Fibroblast of villous mesenchyme (primary cell): ENCODE data around the gene PDLIM4. TPM values are rescaled to one million over a fixed set of nuclear protein-coding genes. Genes with fewer than 3 reads are reported as not detected.

Experiments
- DNase-seq: peaks from one replicate; pipeline ENCODE4 v3.0.0-alpha.2; 2010; ENCODE audit warnings: low read depth
- H3K4me3 ChIP-seq: 2 replicates; pipeline ENCODE4 v1.5.1; 2011; ENCODE audit warnings: low read depth, mild to moderate bottlenecking, low read length
- CTCF ChIP-seq: IDR thresholded peaks from 2 replicates; pipeline ENCODE4 v1.5.1; 2012; ENCODE audit warnings: low read depth, mild to moderate bottlenecking, low read length; ENCODE audit not compliant: insufficient read depth
- total RNA-seq: library from RNA; depleted of rRNA; stranded (reverse); fragments of >200 nt; gene quantifications from 2 replicates; pipeline ENCODE4 v1.2.3, GENCODE V29; 2012

Gene PDLIM4
- total RNA-seq, 1 donor = 97.2 TPM

DNA sequence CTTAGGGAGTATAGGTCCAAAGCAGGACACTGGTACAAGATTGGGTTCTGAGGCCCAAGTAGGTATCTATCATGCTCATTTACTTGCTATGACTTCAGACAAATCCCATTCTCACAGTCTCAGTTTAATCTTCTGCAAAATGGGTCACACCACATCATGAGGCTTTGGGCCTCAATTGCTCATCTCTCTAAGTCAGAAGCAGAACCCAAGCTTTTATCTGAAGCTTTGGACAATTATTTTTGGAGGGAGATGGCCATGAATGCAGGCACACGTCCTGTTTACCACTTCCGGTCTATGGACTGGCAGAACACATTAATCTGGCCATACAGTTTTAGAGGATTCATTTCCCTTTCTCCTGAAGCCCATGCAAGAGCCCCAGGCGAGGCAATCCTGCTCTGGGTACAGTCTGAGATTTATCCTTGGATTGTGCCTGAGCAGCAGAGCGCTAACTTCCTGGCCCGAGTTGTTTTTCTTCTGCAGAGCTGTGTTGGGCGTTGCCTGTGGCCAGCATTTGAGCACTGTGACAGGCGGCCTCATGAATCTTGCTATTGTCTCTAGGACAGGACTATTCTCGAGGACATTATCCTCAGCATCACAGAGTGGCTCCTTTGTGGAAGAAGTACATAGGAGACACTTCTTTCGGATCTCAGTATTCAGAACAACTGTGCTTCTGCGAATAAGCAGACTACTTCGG is 52.8 kb downstream of the PDLIM4 start:
- no peak for DNase-seq
- TF ChIP-seq CTCF = no peak
- no peak overlapping the region for H3K4me3 ChIP-seq

DNA sequence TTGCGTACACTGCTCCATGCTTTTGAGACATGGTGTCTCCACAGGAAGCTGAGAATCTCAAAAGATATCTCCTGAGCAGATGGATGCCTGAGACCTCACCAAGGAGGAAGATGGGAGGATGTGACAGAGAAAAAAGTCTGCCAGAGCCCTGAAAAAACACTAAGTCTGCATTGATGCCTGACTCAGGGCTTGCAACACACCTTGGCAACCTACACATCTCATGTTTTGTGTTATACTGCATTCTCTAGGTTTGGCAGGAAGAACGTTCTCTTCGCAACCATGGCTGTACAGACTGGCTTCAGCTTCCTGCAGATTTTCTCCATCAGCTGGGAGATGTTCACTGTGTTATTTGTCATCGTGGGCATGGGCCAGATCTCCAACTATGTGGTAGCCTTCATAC is 55.9 kb downstream of the PDLIM4 start:
- TF ChIP-seq CTCF = no peak
- peak; percentile 7 for DNase-seq
- H3K4me3 ChIP-seq = no peak overlapping the region

- no peak for DNase-seq
- H3K4me3 ChIP-seq = no peak overlapping the region
- TF ChIP-seq CTCF = no peak
Observed at GRCh38 chr5:132313961-132314432, 56.5 kb downstream of the PDLIM4 start.

DNA sequence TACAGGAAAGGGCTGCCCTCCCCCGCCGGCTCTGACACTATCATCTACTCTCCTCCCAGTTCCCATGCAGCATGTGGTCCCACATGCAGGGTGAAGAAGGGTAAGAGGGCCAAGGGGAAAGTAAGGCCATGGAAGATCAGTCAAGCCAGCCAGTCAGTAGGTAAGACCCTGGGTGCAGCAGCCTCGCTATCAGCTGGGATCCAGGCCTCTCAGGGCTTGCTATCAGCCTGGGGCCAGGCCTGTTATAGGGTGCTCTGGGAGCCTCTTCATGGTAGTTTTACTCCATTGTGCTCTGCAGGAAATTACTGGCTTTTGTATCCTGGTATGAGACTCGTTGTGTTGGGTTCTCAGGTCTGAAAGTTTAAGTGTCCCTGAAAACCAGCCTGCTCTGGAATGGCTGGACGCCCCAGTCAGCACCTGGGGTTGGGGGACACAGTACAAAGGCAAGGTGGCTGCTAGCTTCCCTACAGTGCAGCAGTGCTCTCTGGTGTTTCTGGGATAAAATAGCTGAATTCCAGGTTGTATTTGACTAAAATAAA is 58.1 kb downstream of the PDLIM4 start:
- no peak for TF ChIP-seq CTCF
- DNase-seq = no peak
- H3K4me3 ChIP-seq = no peak overlapping the region

DNA sequence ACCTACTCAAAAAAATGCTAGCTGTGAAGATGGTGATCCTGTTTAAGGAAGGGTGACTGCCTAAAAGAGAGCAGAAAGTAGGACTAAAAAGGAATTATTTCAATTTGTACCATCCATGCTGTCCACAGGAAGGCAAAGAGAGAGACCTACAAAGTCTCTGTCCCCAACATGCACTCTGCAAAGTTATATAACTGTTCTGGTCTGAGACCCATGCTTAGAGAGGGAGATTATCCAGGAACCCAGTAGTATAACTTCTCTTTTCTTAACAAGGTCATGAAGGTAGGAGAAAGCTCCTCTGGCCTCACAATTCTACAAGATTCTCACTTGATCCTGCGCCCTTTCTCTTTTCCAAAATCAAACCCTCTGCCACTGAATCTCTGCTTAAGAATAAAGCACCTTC is 62.5 kb downstream of the PDLIM4 start:
- H3K4me3 ChIP-seq = no peak overlapping the region
- no peak for TF ChIP-seq CTCF
- no peak for DNase-seq

DNA sequence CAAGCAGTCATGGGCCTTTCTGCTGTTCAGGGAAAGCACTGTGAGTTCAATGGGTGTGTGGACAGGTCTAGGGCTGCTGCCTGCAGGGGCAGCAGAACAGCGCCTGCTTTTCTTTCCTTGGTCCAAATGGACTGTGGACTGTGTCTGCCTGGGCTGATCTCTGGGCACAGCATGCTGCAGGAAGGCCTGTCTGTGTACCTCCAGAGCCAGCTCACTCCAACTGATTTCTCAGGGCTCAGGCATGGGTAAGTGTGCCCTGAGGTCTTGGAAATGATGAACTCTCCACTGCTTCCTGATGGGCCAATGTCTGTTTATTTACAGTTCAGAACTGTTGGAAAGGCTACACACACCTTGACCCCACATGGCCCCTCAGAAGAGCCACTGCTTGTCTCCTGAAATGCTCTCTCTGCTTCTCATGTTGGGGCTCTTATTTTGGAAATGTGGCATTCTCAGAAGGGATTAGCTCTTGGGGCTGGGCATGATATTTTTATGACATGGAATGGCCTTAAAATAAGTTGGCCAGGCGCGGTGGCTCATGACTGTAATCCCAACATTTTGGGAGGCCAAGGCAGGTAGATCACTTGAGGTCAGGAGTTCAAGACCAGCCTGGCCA is 63.7 kb downstream of the PDLIM4 start:
- H3K4me3 ChIP-seq = no peak overlapping the region
- no peak for DNase-seq
- no peak for TF ChIP-seq CTCF
